ENCODE results near the gene ATIC.
"Not testable (repeated sequence)": the region's sequence is repeated elsewhere in the genome, so short reads cannot be mapped to it uniquely, and the experiment has no call there.

ATIC gene

DNA sequence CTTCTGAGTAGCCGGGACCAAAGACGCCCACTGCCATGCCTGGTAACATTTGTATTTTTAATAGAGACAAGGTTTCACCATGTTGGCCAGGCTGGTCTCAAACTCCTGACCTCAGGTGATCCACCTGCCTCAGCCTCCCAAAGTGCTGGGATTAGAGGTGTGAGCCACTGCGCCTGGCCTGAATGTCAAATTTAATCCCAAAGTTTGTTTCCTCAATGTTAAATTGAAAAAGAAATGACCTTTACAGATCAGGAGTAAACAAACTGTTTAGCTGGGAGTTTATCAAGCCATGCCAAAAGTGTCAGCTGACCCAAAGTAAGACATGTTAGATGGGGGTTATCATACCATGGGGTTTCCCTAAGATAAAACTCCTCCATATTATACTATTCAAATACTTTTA is 48.2 kb downstream of the ATIC start:
- DNase-seq, result not testable (repeated sequence)

GRCh38 chr2:215360596-215360995 is 48.7 kb downstream of the ATIC start:
- no peak for DNase-seq

DNA sequence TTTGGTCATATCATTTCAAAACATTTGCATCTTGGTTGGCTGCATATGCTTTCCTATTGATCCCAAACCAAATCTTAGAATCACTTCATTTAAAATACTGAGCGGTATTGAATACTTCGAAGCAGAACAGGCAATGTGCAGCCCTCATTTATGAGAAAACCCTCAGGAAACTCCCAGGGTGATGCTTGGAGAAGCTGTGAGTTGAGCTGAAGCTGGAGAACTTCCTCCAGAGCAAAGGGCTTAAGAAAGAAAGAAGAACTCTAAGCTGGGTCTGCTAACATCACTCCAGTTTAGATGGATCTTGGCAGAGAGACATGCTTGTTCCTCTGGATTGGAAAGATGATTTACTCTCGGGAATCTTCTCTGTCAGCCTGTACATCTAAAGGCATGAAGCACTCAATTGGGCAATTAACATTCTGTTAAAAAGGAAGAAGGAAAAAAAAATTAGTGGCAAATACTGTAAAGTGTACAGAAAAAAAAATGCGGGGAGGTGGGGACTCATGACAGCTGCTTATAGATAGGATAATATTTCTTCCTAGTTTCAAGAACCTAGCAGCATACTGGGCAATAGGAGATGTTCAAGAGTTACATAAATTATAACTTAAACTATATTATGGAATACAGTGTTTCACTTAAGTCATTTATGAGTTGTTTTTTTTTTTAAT is 49.5 kb downstream of the ATIC start:
- no peak for DNase-seq

DNA sequence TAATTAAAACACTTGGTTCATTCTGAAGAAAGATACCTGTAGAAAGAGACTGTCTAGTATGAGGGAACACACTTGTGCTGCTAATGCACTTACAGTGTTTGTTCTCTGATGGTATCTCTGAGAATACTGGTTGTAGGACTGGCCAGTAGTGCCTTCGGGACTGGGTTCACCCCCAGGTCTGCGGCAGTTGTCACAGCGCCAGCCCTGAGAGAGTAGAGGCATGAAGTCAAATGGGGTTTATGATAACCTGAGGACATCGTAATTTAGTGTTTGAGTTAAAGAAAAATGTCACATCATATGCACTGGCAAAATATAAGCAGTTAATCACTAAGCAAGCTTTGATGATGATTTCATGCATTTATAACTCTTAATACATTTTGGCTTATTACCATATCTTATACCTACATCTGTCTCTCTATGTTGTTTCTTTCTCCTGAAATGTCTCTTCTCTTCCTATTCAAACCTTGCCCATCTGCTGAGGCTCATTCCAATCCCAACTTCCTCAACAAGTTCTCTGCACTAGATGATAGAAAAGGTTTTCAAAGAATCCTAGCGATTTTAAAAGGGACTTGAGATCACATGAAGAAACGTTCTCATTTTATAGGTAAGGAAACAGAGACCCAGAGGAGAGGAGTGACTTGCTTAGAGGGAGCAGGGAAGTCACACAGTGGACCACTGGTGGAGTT is 50.2 kb downstream of the ATIC start:
- no peak for DNase-seq

GRCh38 chr2:215362562-215362904 is 50.7 kb downstream of the ATIC start:
- no peak for DNase-seq

DNA sequence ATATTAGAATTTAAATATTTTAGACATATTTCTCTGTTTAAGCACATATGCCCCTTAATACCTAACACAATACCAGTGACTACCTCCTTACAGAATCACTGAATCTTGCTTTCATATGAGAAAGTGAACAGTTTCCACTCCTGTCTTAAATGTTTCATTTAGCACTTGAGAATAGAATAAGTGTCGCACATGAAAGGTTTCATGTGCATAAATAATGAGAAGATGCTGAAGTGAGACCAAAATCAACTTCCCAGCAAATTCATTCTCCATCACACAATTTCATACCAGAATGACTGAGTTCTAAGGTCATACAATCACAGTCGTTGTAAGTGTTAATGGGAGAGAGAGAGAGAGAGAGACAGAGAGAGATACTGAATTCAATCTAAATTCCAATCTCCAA is 51.2 kb downstream of the ATIC start:
- DNase-seq, result no peak

DNA sequence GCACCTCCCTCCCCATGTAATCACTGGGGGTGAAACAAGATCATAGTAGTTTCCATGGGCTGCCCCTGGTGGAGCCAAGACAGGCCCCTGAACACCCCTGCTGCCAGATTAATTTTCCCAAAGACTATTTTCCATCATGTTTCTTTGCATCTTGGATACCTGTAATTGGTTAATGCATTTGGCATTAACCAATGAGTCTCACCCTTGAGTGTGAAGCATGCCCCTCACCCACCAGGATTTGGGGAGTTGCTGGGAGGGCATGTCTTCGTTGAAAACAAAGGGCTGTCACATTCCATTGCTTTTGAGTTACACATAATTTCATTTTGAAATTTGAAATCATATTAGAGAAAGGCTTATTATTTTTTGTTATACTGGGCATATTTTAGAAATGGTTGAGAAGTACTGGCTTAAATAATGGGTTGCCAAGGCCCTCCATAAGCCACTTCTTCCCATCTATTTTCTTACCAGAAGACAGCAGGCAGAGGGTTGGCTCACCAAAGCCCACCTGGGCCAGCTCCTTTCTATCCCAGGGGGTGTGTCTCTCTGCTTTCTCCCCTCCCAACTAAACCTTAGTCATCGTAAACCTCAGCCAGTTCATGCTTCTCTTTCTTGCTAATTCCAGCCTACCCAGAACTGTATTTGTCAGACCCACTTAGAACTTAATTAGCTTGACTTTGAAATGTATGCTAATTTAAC is 51.8 kb downstream of the ATIC start:
- DNase-seq, result no peak

DNA sequence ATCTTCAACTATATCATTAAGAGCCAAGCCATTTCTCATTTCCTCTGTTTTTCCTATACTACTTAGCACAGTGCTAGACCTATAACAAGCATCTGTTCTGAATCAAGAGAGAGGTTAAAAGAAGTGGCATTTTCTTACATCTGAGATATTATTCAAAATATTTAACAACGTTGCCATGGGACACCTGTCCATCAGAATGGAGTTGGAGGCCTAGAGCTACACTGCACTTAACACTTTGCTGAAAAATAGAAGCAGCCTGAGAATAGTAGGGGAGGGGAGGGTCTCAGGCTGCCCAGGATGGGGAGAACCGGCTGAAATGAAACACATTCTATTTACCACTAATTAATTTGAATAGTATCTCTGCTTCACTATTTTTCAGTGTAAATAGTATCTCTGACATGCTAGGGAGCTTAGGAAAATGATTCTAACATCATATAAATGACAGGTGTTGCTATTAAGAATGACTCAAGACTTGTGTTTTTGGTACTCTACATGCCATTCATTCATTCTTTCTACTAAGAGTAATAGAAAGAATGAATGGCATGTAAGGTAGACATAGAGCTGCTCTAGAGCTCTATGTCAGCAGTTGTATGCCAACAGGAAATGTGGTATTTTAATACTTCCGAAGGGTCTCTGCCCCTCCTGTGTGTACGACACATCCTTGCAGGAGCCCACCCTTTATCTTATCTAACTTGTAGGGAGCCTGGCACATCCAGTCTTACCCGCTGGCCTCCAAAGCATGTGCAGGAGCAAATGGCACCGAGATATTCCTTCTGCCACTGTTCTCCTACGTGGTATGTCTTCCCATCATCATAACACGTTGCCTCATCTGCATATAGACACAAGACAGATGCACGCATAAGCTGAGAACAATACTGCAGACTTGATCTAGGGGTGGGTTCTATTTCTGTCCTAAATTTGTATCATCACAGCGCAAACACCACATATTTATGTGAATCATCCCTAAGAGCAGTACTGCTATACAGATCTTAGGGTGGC is 52.6 kb downstream of the ATIC start:
- no peak for DNase-seq

GRCh38 chr2:215365184-215365658 is 53.4 kb downstream of the ATIC start:
- no peak for DNase-seq

- DNase-seq, result no peak
These were observed 54.7 kb downstream of the ATIC start for GRCh38 chr2:215366440-215367032.

DNA sequence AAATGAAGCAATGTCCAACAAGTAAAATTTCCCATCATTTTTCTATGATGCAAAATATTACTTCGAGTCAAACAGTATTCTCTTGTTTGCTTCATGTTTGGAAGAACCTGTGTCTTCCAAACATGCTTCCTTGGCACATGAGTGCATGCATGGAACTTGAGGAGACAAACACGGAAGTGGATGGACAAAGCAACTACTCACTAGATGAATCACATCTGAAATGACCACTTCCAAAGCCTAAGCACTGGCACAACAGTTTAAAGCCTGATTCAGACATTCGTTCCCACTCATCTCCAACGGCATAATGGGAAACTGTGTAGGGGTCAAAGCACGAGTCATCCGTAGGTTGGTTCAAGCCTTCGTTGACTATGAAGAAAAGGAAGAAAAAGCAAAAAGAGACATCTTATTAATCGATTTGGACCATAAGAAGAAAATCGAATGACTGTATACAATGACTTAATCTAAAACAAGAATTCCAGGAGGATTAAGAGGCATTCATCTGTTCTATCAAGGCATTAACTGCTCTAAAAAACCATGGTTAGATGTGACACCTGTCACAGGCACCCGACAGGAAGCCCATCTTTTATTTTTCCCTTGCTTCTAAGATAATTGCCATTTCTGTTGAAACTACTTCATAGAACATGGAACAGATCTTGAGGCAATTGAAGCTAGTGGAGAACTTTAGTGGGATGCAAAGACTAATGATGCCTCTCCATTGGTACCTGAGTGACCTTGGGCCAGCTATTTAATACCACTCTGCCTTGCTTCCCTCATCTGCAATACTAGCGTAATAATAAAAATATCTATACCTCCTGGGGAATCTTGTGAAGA is 56.0 kb downstream of the ATIC start:
- DNase-seq, result no peak

- no peak for DNase-seq
These were observed 56.6 kb downstream of the ATIC start for GRCh38 chr2:215368493-215368809.

- no peak for DNase-seq
These were observed 57.4 kb downstream of the ATIC start for GRCh38 chr2:215369181-215369760.

GRCh38 chr2:215370112-215370965 is 58.5 kb downstream of the ATIC start:
- DNase-seq, result no peak

- DNase-seq, result no peak
These were observed 60.3 kb downstream of the ATIC start for GRCh38 chr2:215371915-215372897.

GRCh38 chr2:215372968-215373649 is 61.2 kb downstream of the ATIC start:
- DNase-seq, result no peak

DNA sequence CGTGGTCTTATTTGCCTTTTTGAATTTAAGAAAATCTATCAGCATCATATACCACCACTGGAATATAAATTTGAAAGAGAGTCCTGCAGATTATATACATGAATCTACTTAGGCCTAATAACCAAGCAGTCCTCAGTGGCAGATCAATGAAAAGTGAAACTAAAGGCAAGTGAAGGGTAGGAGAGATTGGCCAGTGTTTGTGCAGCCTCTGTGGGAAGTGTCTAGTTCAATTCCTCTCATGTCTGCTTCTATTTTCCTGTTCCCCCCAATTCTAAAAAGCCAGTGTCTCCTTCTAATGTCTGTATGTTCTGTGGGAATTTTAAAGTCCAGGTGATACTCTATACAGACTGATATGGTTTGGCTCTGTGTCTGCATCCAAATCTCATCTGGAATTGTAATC is 62.1 kb downstream of the ATIC start:
- no peak for DNase-seq
